Ovary (tissue), 3 donors: ENCODE results near the gene USP24.

ENCODE experiments used
- CTCF ChIP-seq, 3 donors: fragments of 450-650 bp in 2 of 3; fragments of 200-600 bp in 1 of 3; IDR thresholded peaks; one replicate each; pipeline versions ENCODE4 v1.5.1 to v1.8.0; 2016 to 2022; ENCODE audit warnings: antibody characterized with exemption in 3 of 3, mild to moderate bottlenecking in 1 of 3
- POLR2A ChIP-seq: fragments of 450-650 bp; IDR thresholded peaks from one replicate; pipeline ENCODE4 v1.6.1; 2017; ENCODE audit warnings: antibody characterized with exemption, mild to moderate bottlenecking, moderate library complexity
- donor health status: DM: no; HTN: no; CAD: no.

GRCh38 chr1:55081905-55082296, 133.3 kb downstream of the USP24 start:
- TF ChIP-seq CTCF (IDR thresholded peaks at IDR 0.05) (no peak), POLR2A (no peak)
